Urinary bladder (tissue), 4 donors: ENCODE measurements around the gene ARID5B. TPM values are rescaled to one million over a fixed set of nuclear protein-coding genes. Genes with fewer than 3 reads are reported as not detected.

ENCODE experiments used
- DNase-seq: peaks from one replicate; pipeline ENCODE4 v3.0.0-alpha.2; 2015; ENCODE audit errors: extremely low spot score
- H3K27ac ChIP-seq: one replicate; pipeline ENCODE4 v1.5.1; 2013; ENCODE audit warnings: low read depth, mild to moderate bottlenecking, moderate library complexity
- H3K36me3 ChIP-seq: one replicate; pipeline ENCODE4 v1.6.1; 2013; ENCODE audit warnings: mild to moderate bottlenecking, moderate library complexity; ENCODE audit not compliant: insufficient read depth
- H3K4me1 ChIP-seq: one replicate; pipeline ENCODE4 v1.6.1; 2013; ENCODE audit warnings: mild to moderate bottlenecking, moderate library complexity; ENCODE audit not compliant: insufficient read depth
- H3K4me3 ChIP-seq: one replicate; pipeline ENCODE4 v1.5.1; 2013; ENCODE audit warnings: low read depth, low read length
- WGBS: extraction: QIAGEN DNeasy Blood & Tissue Kit; methylation state at CpG from one replicate; pipeline ENCODE4 v1.1.7; 2013; 5-methylcytosine and 5-hydroxymethylcytosine counted together
- polyA plus RNA-seq: library from polyadenylated mRNA; stranded (reverse); fragments of 200-250 nt; gene quantifications from one replicate; pipeline ENCODE4 v1.2.3, GENCODE V29; 2013
- total RNA-seq: library from RNA; depleted of rRNA; stranded (reverse); fragments of >200 nt; gene quantifications from one replicate; pipeline ENCODE4 v1.2.3, GENCODE V29; 2014
- donor health status: healthy with polysubstance abuse.
- donor health status: healthy.

ARID5B gene
- total and polyA plus RNA-seq, 2 donors, result 23.5 to 52.5 TPM

DNA sequence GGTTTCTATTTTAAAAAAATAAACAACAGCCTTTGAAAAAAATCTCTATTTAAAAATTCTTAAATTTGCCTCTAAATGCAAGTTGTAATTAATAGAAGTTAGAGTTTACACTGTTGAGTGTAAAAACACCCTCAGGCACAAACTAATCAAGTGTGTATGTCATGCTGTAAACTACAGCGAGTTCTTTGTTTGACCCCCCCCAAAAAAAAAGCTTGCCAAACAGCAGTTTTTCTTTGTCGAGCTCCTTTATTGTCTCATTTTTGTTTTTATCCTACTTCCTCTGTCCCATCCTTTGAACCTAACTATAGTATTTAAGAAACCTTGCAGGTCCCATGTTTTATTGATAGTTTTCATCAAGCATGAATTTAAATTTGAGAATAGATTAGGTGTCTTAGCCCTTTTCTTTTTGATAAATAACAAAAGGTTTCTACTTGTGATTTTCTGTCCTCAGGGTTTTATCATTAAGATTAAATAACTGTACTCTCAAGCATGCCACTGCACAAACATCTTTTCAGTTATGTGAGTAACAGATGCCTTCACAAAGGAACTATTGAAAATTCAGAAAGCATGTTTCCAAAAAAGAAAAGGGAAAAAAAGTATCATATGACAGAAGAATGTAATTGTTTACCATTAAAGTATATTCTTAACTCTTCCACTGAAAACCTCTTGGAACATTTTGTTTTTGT, 176.0 kb downstream of the ARID5B start:
- Histone ChIP-seq H3K4me1 (peaks cover 4% of the 10 kb centered on the region), H3K27ac (no peak overlapping the region), H3K4me3 (no peak overlapping the region), H3K36me3 (no peaks in the 10 kb centered on the region)
- WGBS, result 34% methylated on average over 2 of the region's 2 CpGs
- no peak for DNase-seq

DNA sequence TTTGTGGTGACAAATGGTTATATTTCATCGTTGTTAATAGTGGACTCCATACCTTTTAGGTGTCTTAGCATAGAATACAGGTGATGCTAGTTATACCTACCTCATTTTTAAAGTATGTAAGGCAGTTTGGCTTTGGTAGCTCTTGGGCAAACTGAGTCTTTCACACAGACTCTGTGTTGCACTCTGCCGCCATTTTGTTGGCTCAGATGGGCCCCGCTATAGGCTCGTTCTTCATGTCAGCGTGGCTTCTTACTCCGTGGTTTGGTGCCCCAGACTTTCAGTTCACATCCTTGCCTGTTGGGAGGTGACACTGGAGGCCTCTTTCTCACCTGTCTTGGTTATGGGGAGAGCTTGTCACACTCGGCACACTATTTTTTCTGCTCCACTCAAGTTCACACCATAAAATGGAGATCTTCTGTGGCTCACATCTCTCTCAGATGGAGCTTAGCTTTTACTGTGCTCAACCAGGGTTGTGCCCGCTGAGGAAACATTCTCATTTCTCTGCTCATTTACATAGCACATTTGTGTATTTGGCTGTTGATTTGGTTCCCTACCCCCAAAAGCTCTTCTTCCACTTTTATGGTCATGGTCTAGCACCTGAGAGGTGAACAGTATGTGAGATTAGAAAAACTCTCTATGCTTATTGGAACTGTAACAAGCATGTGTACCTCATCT, 178.5 kb downstream of the ARID5B start:
- H3K4me1 ChIP-seq, result peaks cover 4% of the 10 kb centered on the region
- 97% methylated on average over 8 of the region's 8 CpGs for WGBS

DNA sequence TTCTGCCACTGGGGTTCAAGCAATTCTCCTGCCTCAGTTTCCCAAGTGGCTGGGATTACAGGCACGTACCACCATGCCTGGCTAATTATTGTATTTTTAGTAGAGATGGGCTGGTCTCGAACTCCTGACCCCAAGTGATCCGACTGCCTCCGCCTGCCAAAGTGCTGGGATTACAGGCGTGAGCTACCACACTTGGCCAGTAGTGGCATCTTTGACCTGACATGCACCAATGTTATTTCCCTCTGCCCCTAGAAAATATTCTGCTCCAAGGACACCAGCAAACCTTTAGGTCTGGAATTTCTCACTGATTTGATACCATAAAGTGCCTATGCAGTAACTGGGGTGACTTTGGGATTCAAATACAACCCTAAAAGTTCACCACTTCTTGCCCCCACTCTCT, 179.4 kb downstream of the ARID5B start:
- H3K27ac ChIP-seq, result no peak overlapping the region
- WGBS, result 60% methylated on average over 5 of the region's 5 CpGs
- no peak for DNase-seq
- no peaks in the 10 kb centered on the region for H3K36me3 ChIP-seq
- H3K4me3 ChIP-seq, result no peak overlapping the region
- H3K4me1 ChIP-seq, result peaks cover 4% of the 10 kb centered on the region

More for the DNA sequence above, 178.5 kb downstream of the ARID5B start:
- no peaks in the 10 kb centered on the region for H3K36me3 ChIP-seq
- no peak for DNase-seq
- H3K27ac ChIP-seq, result no peak overlapping the region
- H3K4me3 ChIP-seq, result no peak overlapping the region

DNA sequence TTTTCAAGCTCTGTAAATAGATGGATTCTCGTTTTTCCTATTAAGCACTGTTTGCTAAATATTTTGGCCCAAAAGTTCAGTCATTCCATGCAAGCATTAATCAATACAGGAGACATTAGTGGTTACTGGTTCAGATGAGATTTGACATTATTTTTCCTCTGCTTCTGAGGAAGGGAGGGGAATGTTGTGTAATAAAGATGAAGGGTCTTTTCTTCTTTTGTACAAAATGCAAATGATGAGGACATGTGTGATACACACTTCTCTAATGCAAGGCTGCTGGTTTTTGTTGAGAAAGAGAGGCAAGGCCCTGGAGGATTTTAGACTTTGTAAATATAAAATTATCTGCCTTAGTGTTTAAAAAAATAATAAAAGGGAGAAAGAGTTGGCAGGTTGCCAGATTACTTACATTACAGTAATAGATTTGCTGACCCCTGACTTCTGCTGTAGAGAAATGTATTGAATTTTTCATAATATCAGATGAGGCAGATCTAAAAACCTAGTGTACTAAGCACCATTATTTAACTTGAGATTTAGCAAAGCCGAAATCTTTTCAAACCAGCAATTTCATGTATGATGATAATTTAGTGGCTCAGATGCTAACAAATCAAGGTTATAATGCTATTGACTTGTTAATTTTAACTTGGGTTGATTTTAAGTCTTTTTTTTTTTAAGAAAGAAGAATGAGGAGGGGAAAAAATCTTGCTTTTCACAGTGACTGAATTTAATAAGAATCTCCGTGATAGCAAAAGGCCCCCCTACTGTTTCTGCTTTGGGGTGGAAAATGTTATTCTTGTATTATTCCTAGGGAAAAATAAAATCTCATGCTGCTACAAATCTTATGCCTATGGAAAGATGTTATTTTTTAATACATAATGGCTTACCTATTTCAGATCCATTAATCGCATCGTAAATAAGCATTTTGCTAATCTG, 180.1 kb downstream of the ARID5B start:
- DNase-seq, result no peak
- H3K4me1 ChIP-seq, result peaks cover 4% of the 10 kb centered on the region
- no peak overlapping the region for H3K4me3 ChIP-seq
- no peaks in the 10 kb centered on the region for H3K36me3 ChIP-seq
- peak overlapping the region; percentile 6 for H3K27ac ChIP-seq
- WGBS, result 57% methylated on average over 5 of the region's 5 CpGs

DNA sequence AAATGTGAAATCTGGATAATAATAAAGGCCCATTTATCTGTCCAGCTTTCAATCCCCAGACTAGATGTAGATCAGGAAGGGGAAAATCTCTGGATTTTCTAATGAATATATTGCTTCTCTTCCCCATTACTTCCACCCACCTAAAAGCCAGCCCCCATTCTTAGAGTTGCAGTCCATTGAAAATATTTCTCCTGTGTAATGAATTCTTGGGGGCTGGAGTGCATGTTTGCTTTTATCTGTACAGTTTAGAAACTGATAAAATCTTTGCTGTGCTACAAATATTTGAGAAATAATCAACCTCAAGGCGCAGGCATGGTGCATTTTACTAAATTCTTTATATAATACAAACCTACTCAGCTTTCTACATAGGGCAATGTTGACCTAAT, 180.8 kb downstream of the ARID5B start:
- peak overlapping the region; percentile 34 for H3K27ac ChIP-seq
- no peak overlapping the region for H3K4me3 ChIP-seq
- 38% methylated on average over 1 of the region's 1 CpG for WGBS
- no peak for DNase-seq
- no peaks in the 10 kb centered on the region for H3K36me3 ChIP-seq
- peaks cover 4% of the 10 kb centered on the region for H3K4me1 ChIP-seq

DNA sequence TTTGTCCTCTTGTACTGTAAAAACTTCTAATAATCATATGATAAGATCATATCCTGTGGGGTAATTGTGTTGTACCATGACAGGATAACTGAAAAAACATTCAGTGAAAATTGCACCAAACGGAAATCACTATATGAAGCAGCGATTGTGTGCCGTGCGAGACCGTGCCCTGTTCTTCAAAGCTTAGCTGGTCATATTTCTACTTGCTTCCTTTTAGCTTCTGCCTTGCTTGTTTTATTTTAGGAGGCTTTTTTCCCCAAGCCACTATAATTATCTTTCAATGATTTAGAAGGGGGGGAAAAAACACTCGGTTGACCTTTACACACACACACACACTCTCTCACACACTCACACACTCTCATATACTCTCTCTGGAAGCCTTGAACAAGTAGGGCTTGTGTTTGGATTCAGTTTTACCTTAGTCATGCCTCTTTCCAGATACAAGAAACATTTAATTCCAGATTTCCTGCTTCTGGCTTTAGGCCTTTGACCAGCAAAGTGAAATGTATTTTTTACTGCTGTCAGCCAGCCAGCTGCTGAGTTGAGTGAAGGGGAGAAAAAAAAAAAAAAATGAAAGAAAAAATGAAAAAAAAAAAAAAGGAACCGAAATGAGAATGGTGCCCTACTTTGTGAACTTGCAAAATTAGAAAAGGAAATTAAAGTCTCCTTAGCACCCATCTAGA, 181.4 kb downstream of the ARID5B start:
- Histone ChIP-seq H3K27ac (peak overlapping the region; percentile 84), H3K4me1 (peaks cover 4% of the 10 kb centered on the region), H3K4me3 (no peak overlapping the region), H3K36me3 (no peaks in the 10 kb centered on the region)
- 6% methylated on average over 7 of the region's 7 CpGs for WGBS
- DNase-seq, result no peak

DNA sequence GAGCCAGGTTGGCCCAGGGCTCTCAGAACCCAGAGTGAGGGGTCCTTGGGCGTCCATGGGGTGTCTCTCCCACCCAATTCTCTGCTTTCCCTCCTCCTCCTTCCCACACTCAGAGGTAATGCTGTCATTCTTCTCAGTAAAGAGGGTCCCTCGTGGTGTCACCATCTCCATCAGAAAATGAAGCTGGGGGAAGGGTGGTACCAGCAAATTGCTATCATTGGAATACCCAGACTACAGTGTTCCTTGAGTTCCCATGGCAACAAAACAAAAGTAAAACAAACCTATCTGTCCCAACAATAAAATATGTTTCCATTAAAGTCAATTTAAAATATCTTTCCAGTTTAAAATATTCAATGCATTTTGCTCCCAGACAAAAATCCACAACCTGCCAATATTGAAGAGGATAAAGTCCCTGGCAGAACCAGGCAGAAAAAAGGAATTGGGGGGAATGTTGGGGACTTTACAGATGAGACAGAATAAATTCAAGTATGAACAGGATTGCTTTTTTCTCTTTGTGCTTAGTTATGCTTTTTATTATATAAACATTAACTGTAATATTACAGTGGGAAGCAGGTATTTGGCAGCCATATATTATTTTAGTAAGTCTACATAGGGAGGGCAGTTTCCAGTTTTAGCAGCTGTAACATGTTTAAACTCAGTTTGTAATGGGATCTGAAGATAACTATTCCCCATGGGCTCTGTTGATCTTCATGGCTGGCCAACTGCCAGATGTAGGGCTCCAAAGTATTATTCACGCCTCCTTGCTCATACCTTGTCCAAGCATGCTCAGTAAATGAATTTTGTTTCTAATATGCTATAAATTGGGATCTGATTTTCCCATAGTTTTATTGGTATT, 182.1 kb downstream of the ARID5B start:
- WGBS, result 22% methylated on average over 3 of the region's 3 CpGs
- no peak overlapping the region for H3K4me3 ChIP-seq
- H3K27ac ChIP-seq, result peak overlapping the region; percentile 84
- H3K36me3 ChIP-seq, result no peaks in the 10 kb centered on the region
- no peak for DNase-seq
- peaks cover 4% of the 10 kb centered on the region for H3K4me1 ChIP-seq

DNA sequence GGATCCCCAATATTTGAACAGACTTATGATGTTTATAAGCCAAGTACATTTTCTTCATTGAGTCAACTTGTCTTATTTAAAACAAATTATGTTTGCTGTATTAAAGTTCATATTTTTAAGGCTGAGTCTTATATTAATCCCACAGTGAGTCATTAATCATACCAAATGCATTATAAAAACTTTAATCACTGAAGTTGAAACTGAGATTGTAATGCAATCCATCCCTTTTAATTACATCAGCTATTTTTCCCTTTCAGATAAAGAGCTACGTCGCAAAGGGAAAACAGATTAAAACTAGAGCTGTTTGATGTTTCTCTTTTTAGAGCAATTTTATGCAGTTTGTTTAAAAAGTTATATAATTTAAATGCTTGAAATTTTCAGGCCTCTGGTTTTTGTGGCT, 183.0 kb downstream of the ARID5B start:
- no peak for DNase-seq
- Histone ChIP-seq H3K27ac (peak overlapping the region; percentile 53), H3K4me3 (no peak overlapping the region), H3K4me1 (peaks cover 4% of the 10 kb centered on the region), H3K36me3 (no peaks in the 10 kb centered on the region)
- 20% methylated on average over 2 of the region's 2 CpGs for WGBS

DNA sequence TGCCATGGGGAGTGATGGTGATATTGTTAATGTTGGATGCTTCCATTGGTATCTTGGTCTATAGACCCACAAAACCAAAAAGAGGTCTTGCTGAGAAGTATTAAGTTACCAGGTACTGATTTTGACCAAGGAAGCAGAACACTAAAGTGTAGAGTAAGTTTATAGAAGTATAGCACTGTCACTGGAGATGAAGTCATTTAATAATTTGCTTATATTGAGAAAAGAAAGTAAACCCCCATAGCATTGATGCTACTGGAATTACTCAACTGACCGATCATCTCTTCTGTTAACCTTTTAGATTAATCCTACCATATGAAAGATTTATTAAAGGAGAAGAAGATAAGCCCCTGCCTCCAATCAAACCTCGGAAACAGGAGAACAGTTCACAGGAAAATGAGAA, 183.9 kb downstream of the ARID5B start:
- H3K36me3 ChIP-seq, result no peaks in the 10 kb centered on the region
- H3K4me3 ChIP-seq, result no peak overlapping the region
- H3K27ac ChIP-seq, result no peak overlapping the region
- peaks cover 4% of the 10 kb centered on the region for H3K4me1 ChIP-seq
- WGBS, result 62% methylated on average over 2 of the region's 2 CpGs
- no peak for DNase-seq

DNA sequence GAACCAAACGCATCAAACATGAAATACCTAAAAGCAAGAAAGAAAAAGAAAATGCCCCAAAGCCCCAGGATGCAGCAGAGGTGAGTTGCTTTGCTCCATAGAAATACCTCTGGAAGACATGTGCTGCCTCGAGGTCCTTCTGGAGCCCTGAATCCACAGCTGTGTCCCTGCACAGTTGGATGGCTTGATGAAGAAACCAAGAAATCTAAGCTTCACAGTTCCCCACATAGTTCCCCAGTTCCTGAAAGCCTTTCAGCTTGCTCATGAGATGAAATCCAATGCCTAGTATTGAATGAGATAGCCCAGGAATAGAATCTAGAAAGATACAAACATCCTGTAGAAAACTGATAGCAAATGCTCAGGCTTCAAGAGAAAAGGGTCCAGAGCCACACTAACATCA, 184.3 kb downstream of the ARID5B start:
- WGBS, result 89% methylated on average over 2 of the region's 2 CpGs
- Histone ChIP-seq H3K36me3 (peaks cover under 1% of the 10 kb centered on the region), H3K4me3 (no peak overlapping the region), H3K27ac (no peak overlapping the region), H3K4me1 (peaks cover 3% of the 10 kb centered on the region)
- no peak for DNase-seq

DNA sequence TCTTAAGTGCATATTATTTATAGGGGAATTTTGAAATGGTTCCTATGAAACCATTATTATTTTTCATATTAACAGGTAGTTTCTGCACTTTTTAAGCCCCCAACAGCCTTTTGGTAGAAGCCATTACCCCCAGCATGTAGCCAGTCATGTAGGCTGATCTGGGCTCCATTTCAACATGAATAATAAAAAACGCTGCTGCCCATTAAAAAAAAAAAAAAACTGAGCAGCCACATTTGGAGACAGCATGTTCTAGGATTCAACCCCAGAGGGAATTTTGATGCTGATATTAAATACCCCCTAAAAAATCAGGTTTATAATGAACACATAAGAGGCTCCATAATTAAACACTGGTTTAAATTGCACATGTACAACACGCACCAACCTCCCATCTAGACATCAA, 185.8 kb downstream of the ARID5B start:
- Histone ChIP-seq H3K4me1 (no peaks in the 10 kb centered on the region), H3K36me3 (peaks cover 5% of the 10 kb centered on the region), H3K27ac (no peak overlapping the region), H3K4me3 (no peak overlapping the region)
- WGBS, result 71% methylated on average over 2 of the region's 2 CpGs
- no peak for DNase-seq

DNA sequence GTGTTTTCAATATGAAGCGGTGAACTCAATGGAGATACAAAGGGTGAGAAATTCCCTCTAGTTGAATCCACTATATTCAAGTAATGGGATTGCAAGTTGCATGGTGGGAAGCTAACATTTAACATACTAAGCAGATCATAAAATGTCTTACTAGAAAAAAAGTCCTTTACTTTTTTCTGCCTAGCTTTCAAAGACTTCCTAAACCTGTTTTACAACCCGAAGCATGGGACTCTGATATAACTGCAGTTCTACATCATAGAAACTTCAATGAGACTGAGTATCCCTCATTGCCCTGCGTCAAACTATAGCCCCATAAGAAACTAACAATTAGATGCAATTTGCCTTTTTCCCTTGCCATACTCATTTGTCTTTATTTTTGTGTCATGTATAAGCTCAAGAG, 187.3 kb downstream of the ARID5B start:
- Histone ChIP-seq H3K36me3 (peaks cover 5% of the 10 kb centered on the region), H3K4me3 (no peak overlapping the region), H3K4me1 (no peaks in the 10 kb centered on the region), H3K27ac (no peak overlapping the region)
- WGBS, result 92% methylated on average over 3 of the region's 3 CpGs
- DNase-seq, result no peak
